SK-N-SH (cell line): Measurements from ENCODE around the gene SAT2. TPM values are rescaled to one million over a fixed set of nuclear protein-coding genes. Genes with fewer than 3 reads are reported as not detected.

ENCODE experiments used
- CTCF ChIA-PET: fragments of 300-600, 350-600 bp; formaldehyde crosslinking; extraction: SDS; loops from one replicate; lab custom pipeline; 2021; lab: Yijun Ruan, JAX
- POLR2A ChIA-PET: fragments of 350-600 bp; sonication (Branson Sonifier 250); formaldehyde crosslinking; extraction: SDS; loops from one replicate; lab custom pipeline; 2020; ENCODE audit warnings: antibody characterized with exemption, inconsistent platforms; lab: Yijun Ruan, JAX
- DNase-seq: peaks from one replicate; pipeline ENCODE4 v3.0.0; 2012
- H2AFZ ChIP-seq: fragments of 200-600 bp; sonication (generic); 2 replicates; pipeline ENCODE4 v1.8.1; 2016; ENCODE audit warnings: antibody characterized with exemption, mild to moderate bottlenecking, low read depth
- H3F3A ChIP-seq: fragments of 200-600 bp; sonication (generic); replicated peaks from 2 replicates; pipeline ENCODE3; 2016; ENCODE audit warnings: antibody characterized with exemption, mild to moderate bottlenecking; ENCODE audit not compliant: insufficient read depth
- H3K27ac ChIP-seq, 2 experiments: fragments of 200-500 bp in 1 of 2; fragments of 200-600 bp in 1 of 2; sonication (Bioruptor generic) in 1 of 2; sonication (generic), shearing (Covaris generic) in 1 of 2; 2 replicates each; pipeline versions ENCODE4 v1.5.1 to v1.6.1; 2014 to 2016; ENCODE audit warnings: low read depth in 2 of 2, inconsistent platforms in 1 of 2, low read length in 1 of 2, mild to moderate bottlenecking in 1 of 2, mixed read lengths in 1 of 2
- H3K27me3 ChIP-seq: fragments of 200-600 bp; sonication (generic), shearing (Covaris generic); 2 replicates; pipeline ENCODE4 v1.6.1; 2016; ENCODE audit warnings: mixed run types; ENCODE audit not compliant: insufficient read depth
- H3K36me3 ChIP-seq, 2 experiments: fragments of 200-500 bp in 1 of 2; fragments of 200-600 bp in 1 of 2; sonication (Bioruptor generic) in 1 of 2; sonication (generic) in 1 of 2; replicated peaks in 1 of 2; 2 replicates each; pipeline versions ENCODE3 to v1.5.1; 2014 to 2016; ENCODE audit warnings: low read length in 1 of 2, mild to moderate bottlenecking in 1 of 2; ENCODE audit not compliant: insufficient read depth in 2 of 2, control insufficient read depth in 1 of 2
- H3K4me1 ChIP-seq, 2 experiments: fragments of 200-500 bp in 1 of 2; fragments of 200-600 bp in 1 of 2; sonication (Bioruptor generic) in 1 of 2; sonication (generic), shearing (Covaris generic) in 1 of 2; 2 replicates each; pipeline versions ENCODE4 v1.5.1 to v1.6.1; 2014 to 2016; ENCODE audit warnings: low read depth in 1 of 2, low read length in 1 of 2, mixed run types in 1 of 2; ENCODE audit not compliant: insufficient read depth in 2 of 2, control insufficient read depth in 1 of 2
- H3K4me2 ChIP-seq: fragments of 200-600 bp; sonication (generic), shearing (Covaris generic); 2 replicates; pipeline ENCODE4 v1.6.1; 2017; ENCODE audit warnings: mixed run types
- H3K4me3 ChIP-seq, 2 experiments: fragments of 200-500 bp in 1 of 2; fragments of 200-600 bp in 1 of 2; sonication (Bioruptor generic) in 1 of 2; sonication (generic), shearing (Covaris generic) in 1 of 2; 2 replicates each; pipeline versions ENCODE4 v1.5.1 to v1.8.1; 2014 to 2016; ENCODE audit warnings: low read depth in 2 of 2, inconsistent platforms in 1 of 2, low read length in 1 of 2, mild to moderate bottlenecking in 1 of 2, mixed read lengths in 1 of 2, moderate library complexity in 1 of 2
- H3K79me2 ChIP-seq: fragments of 200-600 bp; sonication (generic); 2 replicates; pipeline ENCODE4 v1.8.1; 2017; ENCODE audit warnings: mild to moderate bottlenecking; ENCODE audit not compliant: insufficient read depth
- H3K9ac ChIP-seq: fragments of 200-600 bp; sonication (generic); 2 replicates; pipeline ENCODE4 v1.6.1; 2017; ENCODE audit warnings: mixed run types
- H3K9me2 ChIP-seq: fragments of 200-600 bp; sonication (generic); 2 replicates; pipeline ENCODE4 v1.6.1; 2017; ENCODE audit warnings: mixed run types
- H3K9me3 ChIP-seq: fragments of 200-600 bp; sonication (generic); 2 replicates; pipeline ENCODE4 v1.6.1; 2017; ENCODE audit warnings: mixed run types, mild to moderate bottlenecking, moderate library complexity
- H4K20me1 ChIP-seq: fragments of 200-600 bp; sonication (generic); 2 replicates; pipeline ENCODE4 v1.6.1; 2017; ENCODE audit warnings: mild to moderate bottlenecking, mixed run types; ENCODE audit not compliant: insufficient read depth
- CTCF ChIP-seq: fragments of 200-600 bp; sonication (generic); IDR thresholded peaks from 2 replicates; pipeline ENCODE4 v1.6.1; 2017; ENCODE audit warnings: antibody characterized with exemption, mild to moderate bottlenecking, moderate library complexity
- EZH2phosphoT487 ChIP-seq: fragments of 200-600 bp; sonication (generic); IDR thresholded peaks from 2 replicates; pipeline ENCODE4 v1.6.1; 2017; ENCODE audit warnings: low read depth, mixed run types, mild to moderate bottlenecking, antibody characterized with exemption, moderate library complexity, borderline replicate concordance
- FOXM1 ChIP-seq: IDR thresholded peaks from 2 replicates; pipeline ENCODE4 v1.4.0; 2012; ENCODE audit warnings: low read depth, mild to moderate bottlenecking
- GATA2 ChIP-seq: sonication (generic); formaldehyde crosslinking; IDR thresholded peaks from 2 replicates; pipeline ENCODE4 v1.5.0; 2020; ENCODE audit warnings: mild to moderate bottlenecking, missing genetic modification reagents
- MEF2A ChIP-seq: IDR thresholded peaks from 2 replicates; pipeline ENCODE4 v1.4.0; 2012; ENCODE audit warnings: low read depth, borderline replicate concordance
- RAD21 ChIP-seq: IDR thresholded peaks from 2 replicates; pipeline ENCODE4 v1.6.1; 2012; ENCODE audit warnings: mild to moderate bottlenecking, low read length
- RFX5 ChIP-seq: IDR thresholded peaks from 2 replicates; pipeline ENCODE4 v1.6.1; 2012; ENCODE audit warnings: mild to moderate bottlenecking, improper control_type of control experiment, low read length
- SIN3A ChIP-seq: IDR thresholded peaks from 2 replicates; pipeline ENCODE4 v1.6.1; 2012; ENCODE audit warnings: low read depth, mild to moderate bottlenecking, low read length, moderate library complexity, borderline replicate concordance
- SMC3 ChIP-seq: IDR thresholded peaks from 2 replicates; pipeline ENCODE4 v1.6.1; 2012; ENCODE audit warnings: low read depth, low read length, improper control_type of control experiment
- TCF12 ChIP-seq: IDR thresholded peaks from 2 replicates; pipeline ENCODE4 v1.4.0; 2012
- TEAD4 ChIP-seq: IDR thresholded peaks from 2 replicates; pipeline ENCODE4 v1.4.0; 2012; ENCODE audit warnings: mild to moderate bottlenecking, borderline replicate concordance; ENCODE audit not compliant: insufficient read depth
- USF2 ChIP-seq: fragments of 150-350 bp; IDR thresholded peaks from 2 replicates; pipeline ENCODE4 v1.6.1; 2017; ENCODE audit warnings: antibody characterized with exemption, low read length, low read depth, borderline replicate concordance
- YY1 ChIP-seq: IDR thresholded peaks from 2 replicates; pipeline ENCODE4 v1.4.0; 2012; ENCODE audit warnings: low read depth, mild to moderate bottlenecking
- WGBS: methylation state at CpG from one replicate; pipeline ENCODE4 v1.1.6; 2017; ENCODE audit warnings: low lambda C conversion rate; 5-methylcytosine and 5-hydroxymethylcytosine counted together
- polyA plus RNA-seq, 3 experiments: library from polyadenylated mRNA; depleted of rRNA; stranded (reverse); fragments of >200 nt; gene quantifications; 2 replicates each; pipeline ENCODE4 v1.2.3, GENCODE V29; 2012
- TF ChIP-seq, protein P1 (sequence below): fragments of 150-350 bp; IDR thresholded peaks from 2 replicates; pipeline ENCODE4 v1.6.1; 2016; ENCODE audit warnings: mild to moderate bottlenecking, low read depth, low read length
- TF ChIP-seq, protein P2 (sequence below): IDR thresholded peaks from 2 replicates; pipeline ENCODE4 v1.6.1; 2012; ENCODE audit warnings: mild to moderate bottlenecking, low read depth, low read length, moderate library complexity

The SAT2 gene
- polyA plus RNA-seq, 1 of the 3 experiments (the other 2 are of a cell fraction), result 43.1 TPM

GRCh38 chr17:7586673-7587419, 40.8 kb downstream of the SAT2 start:
- no peaks in the 10 kb centered on the region for H3K9me2 ChIP-seq
- no peak for DNase-seq
- H2AFZ ChIP-seq, result no peak overlapping the region
- H3K27ac ChIP-seq, result peak overlapping the region; percentile 23 to 65
- TF ChIP-seq SMC3, result no peak
- TF ChIP-seq USF2, result no peak
- no peak for TF ChIP-seq FOXM1
- no peak for TF ChIP-seq CTCF
- TF ChIP-seq YY1, result no peak
- no peak for TF ChIP-seq RAD21
- CTCF ChIA-PET, result interaction anchor here (0.8 to 3.4 kb wide), 5 partner anchors 22 to 541 kb away, joined by 3 to 12 read pairs (median 5); partner anchors contain the start of genes SENP3 and TP53
- H3K9me3 ChIP-seq, result no peaks in the 10 kb centered on the region
- no peaks in the 10 kb centered on the region for H4K20me1 ChIP-seq
- peaks cover 44% of the 10 kb centered on the region for H3K79me2 ChIP-seq
- POLR2A ChIA-PET, result interaction anchor here (1.0 kb wide), 1 partner anchor 101 kb away, joined by 4 read pairs; the partner anchor contains the start of gene TP53
- WGBS, result 73% methylated on average over 9 of the region's 9 CpGs
- no peak overlapping the region for H3K4me3 ChIP-seq
- H3K9ac ChIP-seq, result no peak overlapping the region
- H3K36me3 ChIP-seq, result peaks cover 11 to 32% of the 10 kb centered on the region in 2 experiments
- peak overlapping the region; percentile 68; the same call in 1 of the 2 replicates for H3K4me2 ChIP-seq
- H3K27me3 ChIP-seq, result no peaks in the 10 kb centered on the region
- peaks cover 38% of the 10 kb centered on the region for H3F3A ChIP-seq
- peaks cover 32 to 47% of the 10 kb centered on the region in 2 experiments for H3K4me1 ChIP-seq

DNA sequence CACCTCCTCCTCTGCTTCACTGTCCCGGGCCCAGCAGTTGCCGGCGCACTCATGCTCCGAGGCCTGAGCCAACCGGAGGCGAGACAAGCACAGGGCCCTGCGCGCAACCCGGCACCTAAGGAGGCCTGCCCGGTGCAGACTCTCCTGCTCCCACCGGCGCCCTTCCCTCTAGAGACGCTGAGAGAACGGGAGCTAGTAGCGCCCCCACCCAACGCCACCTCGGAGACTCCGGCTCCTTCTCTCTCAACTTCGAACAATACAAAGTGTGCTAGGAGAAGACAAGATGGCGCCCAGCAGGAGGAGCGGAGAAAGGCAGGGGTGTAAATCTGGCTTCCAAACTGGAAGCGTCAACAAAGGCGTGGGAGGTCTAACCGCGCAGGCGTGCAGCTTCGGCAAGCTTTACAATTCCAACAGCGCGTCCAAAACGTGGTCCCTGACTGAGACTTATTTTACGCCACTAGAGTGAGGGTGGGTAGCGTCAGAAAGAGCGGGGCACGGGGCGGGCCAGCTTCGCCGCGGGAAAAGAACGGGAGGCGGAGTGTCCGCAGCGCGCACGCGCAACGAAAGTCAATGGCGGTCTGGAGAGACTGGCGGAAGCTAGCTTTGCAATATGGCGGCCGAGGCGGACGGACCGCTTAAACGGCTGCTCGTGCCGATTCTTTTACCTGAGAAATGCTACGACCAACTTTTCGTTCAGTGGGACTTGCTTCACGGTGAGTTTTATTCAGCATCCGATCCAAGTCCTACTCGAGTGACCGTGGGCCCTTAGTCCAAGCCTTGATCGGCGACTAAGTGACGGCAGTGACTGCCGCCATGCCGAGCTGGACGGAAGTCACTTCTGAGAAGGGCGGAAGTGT, 44.1 kb downstream of the SAT2 start, which contains the start of gene MPDU1:
TSS of gene MPDU1 (plus strand) at position 600 of the 857 bp plus-strand sequence. CDS start at position 611, 11 bp downstream.
- WGBS, result 27% methylated on average over 52 of the region's 69 CpGs
- H3K79me2 ChIP-seq, result peaks cover 54% of the 10 kb centered on the region
- DNase-seq, result peak; percentile 93
- peak within 1 kb of the TSS; percentile 65 to 73 for H3K4me3 ChIP-seq
- H3K27ac ChIP-seq, result peak within 1 kb of the TSS; percentile 97 to 98
- ChIA-PET CTCF (interaction anchor here (0.7 to 3.4 kb wide), 6 partner anchors 11 to 104 kb away, joined by 3 to 22 read pairs (median 12); partner anchors contain the start of genes FXR2, SENP3 and TP53), POLR2A (interaction anchor here (0.6 to 2.7 kb wide), 17 partner anchors 10 to 581 kb away, joined by 3 to 37 read pairs (median 4); partner anchors contain the start of genes DLG4, EFNB3, GABARAP and SAT2)
- peaks cover 22 to 32% of the 10 kb centered on the region in 2 experiments; a peak in 3 of 4 replicates for H3K4me1 ChIP-seq
- H3K9me3 ChIP-seq, result no peaks in the 10 kb centered on the region
- H2AFZ ChIP-seq, result peak within 1 kb of the TSS; percentile 95
- H3K27me3 ChIP-seq, result no peaks in the 10 kb centered on the region
- peak within 1 kb of the TSS; percentile 96 for H3K9ac ChIP-seq
- peaks cover 7% of the 10 kb centered on the region for H4K20me1 ChIP-seq
- H3K36me3 ChIP-seq, result peaks cover 10 to 21% of the 10 kb centered on the region in 2 experiments
- H3K9me2 ChIP-seq, result no peaks in the 10 kb centered on the region
- peaks cover 35% of the 10 kb centered on the region for H3F3A ChIP-seq
- peak within 1 kb of the TSS; percentile 87 for H3K4me2 ChIP-seq
- TF ChIP-seq, protein P1, sequence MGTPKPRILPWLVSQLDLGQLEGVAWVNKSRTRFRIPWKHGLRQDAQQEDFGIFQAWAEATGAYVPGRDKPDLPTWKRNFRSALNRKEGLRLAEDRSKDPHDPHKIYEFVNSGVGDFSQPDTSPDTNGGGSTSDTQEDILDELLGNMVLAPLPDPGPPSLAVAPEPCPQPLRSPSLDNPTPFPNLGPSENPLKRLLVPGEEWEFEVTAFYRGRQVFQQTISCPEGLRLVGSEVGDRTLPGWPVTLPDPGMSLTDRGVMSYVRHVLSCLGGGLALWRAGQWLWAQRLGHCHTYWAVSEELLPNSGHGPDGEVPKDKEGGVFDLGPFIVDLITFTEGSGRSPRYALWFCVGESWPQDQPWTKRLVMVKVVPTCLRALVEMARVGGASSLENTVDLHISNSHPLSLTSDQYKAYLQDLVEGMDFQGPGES, result peak; percentile 6; the same call in 1 of the 2 replicates
- no peak for TF ChIP-seq RAD21
- TF ChIP-seq, protein P2, sequence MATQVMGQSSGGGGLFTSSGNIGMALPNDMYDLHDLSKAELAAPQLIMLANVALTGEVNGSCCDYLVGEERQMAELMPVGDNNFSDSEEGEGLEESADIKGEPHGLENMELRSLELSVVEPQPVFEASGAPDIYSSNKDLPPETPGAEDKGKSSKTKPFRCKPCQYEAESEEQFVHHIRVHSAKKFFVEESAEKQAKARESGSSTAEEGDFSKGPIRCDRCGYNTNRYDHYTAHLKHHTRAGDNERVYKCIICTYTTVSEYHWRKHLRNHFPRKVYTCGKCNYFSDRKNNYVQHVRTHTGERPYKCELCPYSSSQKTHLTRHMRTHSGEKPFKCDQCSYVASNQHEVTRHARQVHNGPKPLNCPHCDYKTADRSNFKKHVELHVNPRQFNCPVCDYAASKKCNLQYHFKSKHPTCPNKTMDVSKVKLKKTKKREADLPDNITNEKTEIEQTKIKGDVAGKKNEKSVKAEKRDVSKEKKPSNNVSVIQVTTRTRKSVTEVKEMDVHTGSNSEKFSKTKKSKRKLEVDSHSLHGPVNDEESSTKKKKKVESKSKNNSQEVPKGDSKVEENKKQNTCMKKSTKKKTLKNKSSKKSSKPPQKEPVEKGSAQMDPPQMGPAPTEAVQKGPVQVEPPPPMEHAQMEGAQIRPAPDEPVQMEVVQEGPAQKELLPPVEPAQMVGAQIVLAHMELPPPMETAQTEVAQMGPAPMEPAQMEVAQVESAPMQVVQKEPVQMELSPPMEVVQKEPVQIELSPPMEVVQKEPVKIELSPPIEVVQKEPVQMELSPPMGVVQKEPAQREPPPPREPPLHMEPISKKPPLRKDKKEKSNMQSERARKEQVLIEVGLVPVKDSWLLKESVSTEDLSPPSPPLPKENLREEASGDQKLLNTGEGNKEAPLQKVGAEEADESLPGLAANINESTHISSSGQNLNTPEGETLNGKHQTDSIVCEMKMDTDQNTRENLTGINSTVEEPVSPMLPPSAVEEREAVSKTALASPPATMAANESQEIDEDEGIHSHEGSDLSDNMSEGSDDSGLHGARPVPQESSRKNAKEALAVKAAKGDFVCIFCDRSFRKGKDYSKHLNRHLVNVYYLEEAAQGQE, result peak; percentile 27; the same call in 1 of the 2 replicates
- TF ChIP-seq TCF12, result no peak
- no peak for TF ChIP-seq RFX5
- no peak for TF ChIP-seq FOXM1
- TF ChIP-seq TEAD4, result no peak
- no peak for TF ChIP-seq MEF2A
- no peak for TF ChIP-seq GATA2 (CRISPR knock-in tag)
- TF ChIP-seq SIN3A, result no peak
- no peak for TF ChIP-seq EZH2phosphoT487
